GM19099 (cell line): Measurements from ENCODE around the gene CALN1.
"Not testable (repeated sequence)": the region's sequence is repeated elsewhere in the genome, so short reads cannot be mapped to it uniquely, and the experiment has no call there.

ENCODE experiments used
- POLR2A ChIP-seq: IDR thresholded peaks from 3 replicates; pipeline ENCODE4 v1.6.1; 2011; ENCODE audit warnings: low read depth; ENCODE audit not compliant: insufficient read length; ENCODE audit errors: extremely low read depth

The CALN1 gene

GRCh38 chr7:72412121-72412618, at the start of gene CALN1:
Gene CALN1, minus strand, starts transcription at chr7:72412338.
- not testable (repeated sequence) for TF ChIP-seq POLR2A

GRCh38 chr7:72453471-72453870, 41.3 kb upstream of the CALN1 start:
- TF ChIP-seq POLR2A = no peak

DNA sequence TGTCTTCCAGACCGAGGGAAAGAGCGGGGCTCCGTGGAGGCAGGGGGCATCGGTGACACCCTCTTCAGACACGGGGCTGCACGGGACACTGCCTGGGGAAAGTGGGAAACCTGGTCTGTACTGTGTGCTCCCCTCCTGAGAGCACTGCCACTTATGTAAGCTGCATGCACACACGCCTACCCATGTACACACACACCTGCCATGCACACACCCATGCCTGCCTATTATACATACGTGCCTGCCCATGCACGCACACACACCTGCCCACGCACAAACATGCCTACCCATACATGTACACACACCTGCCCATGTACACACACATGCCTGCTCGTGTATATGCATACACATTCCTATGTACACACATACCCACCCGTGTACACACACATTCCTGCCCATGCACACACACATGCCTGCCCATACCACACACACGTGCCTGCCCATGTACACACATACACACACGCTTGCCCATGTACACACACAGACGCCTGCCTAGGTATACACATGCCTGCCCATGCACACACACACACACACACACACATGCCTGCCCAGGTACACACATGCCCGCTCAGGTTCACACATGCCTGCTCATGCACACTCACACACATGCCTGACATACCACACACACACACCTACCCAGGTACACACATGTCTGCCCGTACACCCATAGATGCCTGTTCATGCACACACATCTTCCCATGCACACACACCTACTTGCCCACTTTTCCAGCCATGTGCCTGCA, 35.5 kb upstream of the CALN1 start:
- TF ChIP-seq POLR2A = no peak

DNA sequence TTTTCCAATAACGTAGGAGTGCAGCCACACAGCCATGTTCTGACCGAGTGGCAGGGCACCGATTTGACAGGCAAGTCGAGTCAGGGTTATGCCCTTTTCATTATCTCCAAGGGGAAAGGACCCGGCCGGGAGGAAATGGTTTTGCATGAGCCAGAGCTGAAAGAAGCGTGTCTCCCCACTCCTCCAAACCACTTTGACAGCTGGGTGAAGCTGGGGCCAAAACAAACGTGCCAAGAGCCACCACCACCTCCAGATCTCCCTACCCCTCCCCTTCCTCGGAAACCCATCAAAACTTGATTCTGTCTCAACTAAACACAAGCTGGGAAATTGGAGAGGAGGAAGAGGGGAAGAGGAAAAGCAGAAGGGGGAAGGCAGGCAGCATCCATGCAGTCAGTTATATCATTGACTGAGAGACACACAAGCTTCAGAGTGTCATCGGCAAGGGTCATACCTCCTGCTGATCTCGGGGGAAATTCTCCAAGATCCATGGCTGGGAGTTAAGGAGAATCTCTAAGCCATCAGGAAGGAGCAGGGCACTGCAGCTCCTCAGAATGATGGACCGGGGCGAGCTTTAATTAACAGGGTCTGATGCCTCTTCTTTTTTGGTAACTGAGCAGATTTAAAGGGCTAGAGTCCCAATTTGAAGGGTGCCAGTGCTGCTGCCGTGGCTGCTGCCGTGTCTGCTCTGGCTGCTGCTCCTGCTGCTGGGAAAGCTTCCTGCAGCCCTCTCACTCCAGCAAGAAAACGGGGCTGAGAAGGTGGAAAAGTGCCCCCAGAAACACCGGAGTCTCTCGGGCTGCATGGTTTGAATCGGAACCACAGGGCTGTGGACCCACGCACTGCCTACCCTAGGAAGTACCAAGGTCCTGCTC, 34.7 kb upstream of the CALN1 start:
- no peak for TF ChIP-seq POLR2A

DNA sequence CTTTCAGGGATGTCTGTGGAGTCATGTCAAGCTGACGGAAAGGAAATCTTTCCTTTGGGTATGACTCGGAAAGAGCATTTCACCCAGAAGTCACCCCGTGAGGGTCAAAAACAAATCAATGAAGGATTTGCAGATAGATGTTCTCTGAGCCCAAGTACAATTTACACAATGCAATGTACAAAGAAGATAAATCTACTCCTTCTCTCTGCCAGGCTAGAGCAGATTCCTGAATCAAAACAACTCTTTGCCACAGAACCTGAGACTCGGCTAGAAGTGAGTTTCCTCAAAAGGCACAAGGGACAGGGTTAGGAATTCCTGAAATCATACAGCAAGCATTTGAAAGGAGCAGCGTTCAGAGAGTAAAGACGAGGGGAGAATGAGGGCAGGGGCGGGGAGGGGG, 34.0 kb upstream of the CALN1 start:
- no peak for TF ChIP-seq POLR2A

DNA sequence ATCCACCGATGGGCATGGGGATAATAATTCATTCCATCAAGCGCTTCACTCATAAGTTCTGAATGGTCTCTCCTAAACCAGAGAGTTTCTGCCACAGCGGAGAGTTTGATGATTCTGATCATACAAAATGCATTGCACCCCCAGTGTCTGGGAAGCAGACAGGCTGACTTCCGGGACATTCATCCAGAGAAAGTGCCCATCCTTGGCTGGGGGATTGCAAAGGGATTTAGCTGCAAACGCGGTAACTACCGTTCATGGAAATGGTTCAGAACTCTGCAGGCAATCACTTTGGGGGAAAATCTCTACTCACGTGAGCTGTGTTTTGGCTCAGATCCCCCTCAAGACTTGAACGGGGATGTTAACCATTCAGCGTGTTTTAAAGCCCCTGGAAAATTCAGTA, 33.4 kb upstream of the CALN1 start:
- no peak for TF ChIP-seq POLR2A

DNA sequence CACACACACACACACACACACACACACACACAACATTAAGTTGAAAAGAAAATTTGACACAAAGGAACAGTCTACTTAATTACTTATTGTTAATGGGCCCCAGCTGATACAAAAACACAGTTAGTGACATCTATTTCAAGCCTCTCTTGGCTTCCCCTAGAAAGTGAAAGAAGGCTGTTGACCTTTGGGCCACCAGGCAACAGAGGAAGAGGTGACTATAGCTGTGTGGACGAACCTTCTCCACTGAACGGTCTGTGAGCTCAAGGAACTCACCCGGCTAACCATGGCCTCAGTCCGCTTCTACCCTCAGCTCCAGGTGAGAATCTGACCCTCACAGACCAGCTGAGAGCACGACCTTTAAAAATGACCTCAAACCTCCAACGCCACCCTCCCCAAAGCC, 32.9 kb upstream of the CALN1 start:
- TF ChIP-seq POLR2A = no peak

- TF ChIP-seq POLR2A = no peak
Observed at GRCh38 chr7:72444026-72444776, 32.1 kb upstream of the CALN1 start.

DNA sequence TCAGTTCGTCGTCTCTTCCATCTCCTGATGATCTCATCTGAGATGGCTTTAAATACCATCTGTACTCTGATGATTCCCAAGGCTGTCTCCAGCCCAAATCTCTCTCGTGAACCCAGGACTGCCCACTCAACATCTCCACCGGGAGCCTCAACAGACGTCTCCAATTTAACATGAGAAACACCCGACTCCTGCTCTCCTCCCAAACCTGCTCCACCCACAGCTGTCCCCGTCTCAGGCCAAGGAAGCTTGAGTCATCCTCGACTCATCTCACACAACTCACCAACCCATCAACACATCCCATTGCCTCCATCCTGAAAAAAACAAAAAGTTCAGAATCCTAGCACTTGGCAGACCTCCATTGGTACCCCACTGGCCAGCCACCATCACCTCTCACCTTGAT, 29.7 kb upstream of the CALN1 start:
- no peak for TF ChIP-seq POLR2A

DNA sequence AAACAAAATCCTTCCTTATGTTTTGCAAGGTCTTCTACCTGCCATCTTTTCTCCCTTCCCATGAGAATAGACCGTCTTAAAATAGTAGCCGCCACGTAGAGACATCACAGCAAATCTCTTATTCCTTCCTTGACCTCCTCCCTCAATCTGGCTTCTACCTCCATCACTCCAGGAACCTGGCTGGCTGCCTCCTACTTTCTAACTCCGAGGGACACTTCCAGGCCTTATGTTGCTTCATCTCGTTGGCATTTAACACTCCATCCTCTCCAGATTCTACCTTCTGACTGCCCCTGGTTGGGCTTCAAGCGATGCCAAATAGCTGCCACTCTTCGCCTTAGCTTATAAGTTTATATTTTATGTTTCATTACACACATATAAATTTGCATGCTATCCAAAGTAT, 26.4 kb upstream of the CALN1 start:
- TF ChIP-seq POLR2A = no peak

DNA sequence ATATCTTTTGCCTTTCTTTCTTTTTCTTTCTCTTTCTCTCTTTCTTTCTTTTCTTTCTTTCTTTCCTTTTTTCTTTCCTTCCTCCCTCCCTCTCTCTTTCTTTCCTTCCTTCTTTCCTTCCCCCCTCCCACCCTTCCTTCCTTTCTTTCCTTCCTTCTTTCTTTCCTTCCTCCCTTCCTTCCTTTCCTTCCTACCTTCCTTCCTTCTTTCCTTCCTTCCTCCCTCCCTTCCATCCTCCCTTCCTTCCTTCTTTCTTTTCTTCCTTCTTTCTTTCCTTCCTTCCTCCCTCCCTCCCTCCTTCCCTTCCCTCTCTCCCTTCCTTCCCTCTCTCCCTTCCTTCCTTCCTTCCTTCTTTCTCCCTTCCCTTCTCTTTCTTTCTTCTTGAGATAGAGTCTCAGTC, 25.5 kb upstream of the CALN1 start:
- no peak for TF ChIP-seq POLR2A

DNA sequence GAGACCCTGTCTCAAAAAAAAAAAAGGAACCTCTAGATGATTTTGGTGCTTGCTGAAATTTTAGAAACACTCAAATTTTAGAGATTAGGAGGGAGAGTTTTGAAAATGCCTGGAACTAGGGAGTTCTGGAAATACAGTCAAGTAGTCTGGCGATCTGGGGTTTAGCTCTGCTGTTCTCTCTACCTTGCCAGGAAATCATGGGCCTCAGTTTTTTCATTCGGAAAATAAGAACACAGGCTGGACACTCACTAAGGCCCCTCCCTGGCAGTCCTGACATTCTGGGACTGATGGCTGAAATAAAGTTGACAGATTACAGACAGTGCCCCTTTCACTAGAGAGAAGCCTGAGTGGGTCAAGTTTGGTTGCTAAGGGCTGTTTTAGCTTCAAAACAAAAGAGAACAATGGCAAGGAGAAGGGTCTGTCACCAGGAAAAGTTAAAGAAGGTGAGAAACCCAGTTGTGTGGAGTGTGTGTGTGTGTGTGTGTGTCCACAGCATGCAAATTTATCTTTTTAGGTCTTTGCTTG, 25.0 kb upstream of the CALN1 start:
- TF ChIP-seq POLR2A = no peak

DNA sequence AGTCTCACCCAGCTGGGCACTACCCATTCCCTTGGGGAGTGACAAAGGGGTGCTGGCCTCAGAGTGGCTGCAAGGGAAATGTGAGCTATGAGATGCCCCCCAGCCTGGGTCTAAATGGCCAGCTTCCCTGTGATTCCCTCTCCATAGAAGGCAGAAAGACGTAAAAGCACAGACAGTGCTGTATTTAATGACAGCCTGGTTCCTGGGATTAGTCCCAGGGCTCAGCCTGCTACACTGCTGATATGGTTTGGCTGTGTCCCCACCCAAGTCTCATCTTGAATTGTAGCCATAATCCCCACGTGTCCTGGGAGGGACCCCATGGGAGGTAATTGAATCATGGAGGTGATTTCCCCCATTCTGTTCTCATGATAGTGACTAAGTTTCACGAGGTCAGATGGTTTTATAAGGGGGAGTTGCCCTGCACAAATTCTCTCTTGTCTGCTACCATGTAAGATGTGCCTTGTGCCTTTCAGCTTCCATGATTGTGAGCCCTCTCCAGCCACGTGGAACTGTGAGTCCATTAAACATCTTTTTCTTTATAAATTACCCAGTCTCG, 23.9 kb upstream of the CALN1 start:
- TF ChIP-seq POLR2A = no peak

- TF ChIP-seq POLR2A = no peak
Observed at GRCh38 chr7:72435366-72435765, 23.2 kb upstream of the CALN1 start.

DNA sequence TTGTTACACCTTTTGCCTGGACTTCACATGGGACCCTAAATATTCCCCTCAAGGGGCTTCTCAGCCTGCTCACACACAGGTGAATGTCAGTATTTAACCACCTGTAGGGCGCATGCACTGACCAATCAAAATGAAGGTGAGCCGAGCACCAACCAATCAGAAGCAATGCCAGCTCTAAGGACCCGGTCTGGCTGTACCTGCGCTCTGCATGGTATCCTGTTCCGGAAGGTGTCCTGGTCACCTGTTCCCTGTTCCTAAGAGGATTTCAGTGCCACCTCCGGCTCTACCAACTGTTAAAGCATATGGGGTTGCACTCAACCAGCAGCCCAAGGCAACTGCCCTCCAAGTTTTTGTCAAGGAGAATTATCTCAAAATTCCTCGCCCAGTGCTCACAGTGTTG, 18.4 kb upstream of the CALN1 start:
- TF ChIP-seq POLR2A = no peak
